Measurements from ENCODE around the gene GLDC.

GLDC gene

GRCh38 chr9:6564360-6564759, 81.2 kb downstream of the GLDC start:
- no peak for DNase-seq (ENCODE audit: low read depth)
- H3K4me3 ChIP-seq (ENCODE audit: low read depth, low read length) = no peak overlapping the region
- no peak for TF ChIP-seq MAX (IDR thresholded peaks at IDR 0.05; ENCODE audit: low read depth, low read length)
- TF ChIP-seq POLR2A (IDR thresholded peaks at IDR 0.05; ENCODE audit: extremely low read depth, insufficient read length) = no peak
- TF ChIP-seq MYC (IDR thresholded peaks at IDR 0.05; ENCODE audit: low read depth, low read length) = no peak
- no peak for TF ChIP-seq CTCF (IDR thresholded peaks at IDR 0.05; ENCODE audit: low read depth, low read length)

DNA sequence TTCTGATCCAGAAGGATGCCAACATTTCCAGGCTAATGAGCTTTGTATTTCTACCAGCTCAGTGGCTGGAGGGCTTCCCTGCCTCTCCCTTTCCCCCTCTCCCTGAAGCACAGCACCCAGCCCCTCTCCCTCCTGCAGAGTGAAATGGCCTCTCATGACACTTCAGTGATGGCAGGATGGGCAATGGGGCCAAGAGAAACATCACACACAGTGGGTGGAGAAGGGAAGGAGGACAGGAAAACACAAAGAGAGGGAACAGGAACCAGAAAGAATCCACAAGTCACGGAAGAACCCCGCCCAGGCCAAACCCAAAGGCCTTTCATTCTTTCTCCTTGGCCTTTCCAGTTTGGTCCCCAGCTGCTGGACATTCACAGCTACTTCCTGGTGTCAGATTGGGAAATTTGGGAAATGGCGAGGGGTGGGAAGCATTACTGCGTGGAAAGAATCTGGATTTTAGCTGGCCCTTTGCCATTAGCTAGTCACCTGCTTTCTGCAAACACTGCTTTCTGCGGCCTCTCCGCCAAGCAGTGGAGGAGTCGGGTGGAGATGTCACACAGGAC, 82.6 kb downstream of the GLDC start:
- H3K4me3 ChIP-seq (ENCODE audit: low read depth, low read length) = no peak overlapping the region
- no peak for DNase-seq (ENCODE audit: low read depth)
- no peak for TF ChIP-seq CTCF (IDR thresholded peaks at IDR 0.05; ENCODE audit: low read depth, low read length)
- no peak for TF ChIP-seq MAX (IDR thresholded peaks at IDR 0.05; ENCODE audit: low read depth, low read length)

DNA sequence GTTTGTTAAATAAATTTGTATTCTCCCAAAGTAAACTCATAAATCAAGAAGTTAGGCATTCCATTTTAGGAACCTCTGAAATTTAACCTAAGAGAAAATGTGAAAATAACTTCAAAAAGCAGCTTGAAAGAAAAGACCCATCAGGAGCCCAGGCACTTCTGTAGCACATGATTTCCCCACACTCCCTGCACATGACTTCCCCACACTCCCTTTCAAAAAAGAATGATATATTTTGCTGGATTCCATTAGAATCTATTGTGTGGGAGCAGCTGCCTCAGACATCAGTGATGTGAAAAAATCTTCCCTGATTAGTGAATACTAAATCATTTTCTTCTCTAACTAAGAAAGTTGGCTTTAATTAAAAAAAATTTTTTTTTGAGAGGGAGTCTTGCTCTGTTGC, 83.3 kb downstream of the GLDC start:
- TF ChIP-seq POLR2A (IDR thresholded peaks at IDR 0.05; ENCODE audit: extremely low read depth, insufficient read length) (no peak), MYC (IDR thresholded peaks at IDR 0.05; ENCODE audit: low read depth, low read length) (no peak), MAX (IDR thresholded peaks at IDR 0.05; ENCODE audit: low read depth, low read length) (no peak), CTCF (IDR thresholded peaks at IDR 0.05; ENCODE audit: low read depth, low read length) (no peak)
- no peak for DNase-seq (ENCODE audit: low read depth)
- H3K4me3 ChIP-seq (ENCODE audit: low read depth, low read length) = no peak overlapping the region

DNA sequence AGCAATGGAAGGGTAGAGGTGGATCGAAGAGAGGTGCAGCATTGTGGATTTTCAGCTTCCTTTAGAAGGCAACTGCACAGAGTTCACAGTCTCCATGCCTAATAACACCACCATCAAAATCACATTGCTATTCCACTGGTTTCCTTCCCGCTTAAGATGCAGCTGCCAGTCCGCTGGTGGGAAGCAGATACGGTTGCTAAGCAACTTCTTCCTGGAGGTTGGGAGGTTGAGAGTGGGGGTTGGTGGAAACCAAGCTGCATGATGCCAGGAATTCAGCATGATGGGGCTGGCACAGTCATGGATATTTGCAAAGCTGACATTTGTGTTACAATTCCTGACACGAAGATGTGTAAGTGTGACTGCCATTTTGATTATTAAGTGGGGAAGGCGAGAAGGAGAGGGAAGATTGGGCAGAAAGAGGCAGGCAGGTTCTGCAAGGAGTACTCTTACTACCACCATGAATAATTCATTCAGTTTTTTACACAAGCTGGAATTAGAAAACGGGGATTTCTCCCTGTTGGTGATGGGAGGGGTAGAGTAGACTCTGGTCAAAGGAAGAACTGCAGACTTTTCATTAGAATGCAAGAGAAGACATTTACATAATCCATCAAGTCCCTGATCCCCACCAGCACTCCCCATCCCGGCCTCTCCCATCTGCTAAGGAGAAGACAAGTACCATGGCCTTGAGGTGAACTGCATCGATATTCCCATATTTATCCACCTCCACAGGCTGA, 87.5 kb downstream of the GLDC start:
- DNase-seq (ENCODE audit: low read depth) = no peak
- no peak for TF ChIP-seq MAX (IDR thresholded peaks at IDR 0.05; ENCODE audit: low read depth, low read length)
- TF ChIP-seq MYC (IDR thresholded peaks at IDR 0.05; ENCODE audit: low read depth, low read length) = no peak
- TF ChIP-seq POLR2A (IDR thresholded peaks at IDR 0.05; ENCODE audit: extremely low read depth, insufficient read length) = no peak
- no peak for TF ChIP-seq CTCF (IDR thresholded peaks at IDR 0.05; ENCODE audit: low read depth, low read length)
- H3K4me3 ChIP-seq (ENCODE audit: low read depth, low read length) = no peak overlapping the region

GRCh38 chr9:6553866-6554265, 91.7 kb downstream of the GLDC start:
- no peak for TF ChIP-seq POLR2A (IDR thresholded peaks at IDR 0.05; ENCODE audit: extremely low read depth, insufficient read length)
- no peak for TF ChIP-seq CTCF (IDR thresholded peaks at IDR 0.05; ENCODE audit: low read depth, low read length)
- no peak for TF ChIP-seq MAX (IDR thresholded peaks at IDR 0.05; ENCODE audit: low read depth, low read length)
- no peak for TF ChIP-seq MYC (IDR thresholded peaks at IDR 0.05; ENCODE audit: low read depth, low read length)
- no peak overlapping the region for H3K4me3 ChIP-seq (ENCODE audit: low read depth, low read length)
- no peak for DNase-seq (ENCODE audit: low read depth)
